Testis (tissue), 3 donors: ENCODE results near the gene MTSS2. TPM values are rescaled to one million over a fixed set of nuclear protein-coding genes. Genes with fewer than 3 reads are reported as not detected.

Experiments
- DNase-seq: peaks from one replicate; pipeline ENCODE4 v3.0.0-alpha.2; 2019
- H3K27ac ChIP-seq, 2 donors: fragments of 200-600 bp; sonication (generic); one replicate each; pipeline ENCODE4 v1.5.1; 2019
- H3K27me3 ChIP-seq: fragments of 200-600 bp; sonication (generic); one replicate; pipeline ENCODE4 v1.5.1; 2019
- H3K36me3 ChIP-seq: fragments of 200-600 bp; sonication (generic); one replicate; pipeline ENCODE4 v1.5.1; 2017; ENCODE audit warnings: low read depth; ENCODE audit errors: missing control alignments
- H3K4me1 ChIP-seq: fragments of 200-600 bp; sonication (generic); one replicate; pipeline ENCODE4 v1.5.1; 2019
- H3K4me3 ChIP-seq, 2 donors: fragments of 200-600 bp; sonication (generic); one replicate each; pipeline ENCODE4 v1.5.1; 2017 to 2019
- H3K9me3 ChIP-seq: fragments of 200-600 bp; sonication (generic); one replicate; pipeline ENCODE4 v1.5.1; 2017
- CTCF ChIP-seq, 3 experiments: fragments of 450-650 bp in 2 of 3; fragments of 200-600 bp in 1 of 3; sonication (generic) in 1 of 3; IDR thresholded peaks; one replicate each; pipeline ENCODE4 v1.5.1; 2016 to 2019; ENCODE audit warnings: antibody characterized with exemption in 3 of 3, mild to moderate bottlenecking in 2 of 3, moderate library complexity in 1 of 3
- POLR2A ChIP-seq: fragments of 450-650 bp; IDR thresholded peaks from one replicate; pipeline ENCODE4 v1.6.1; 2017; ENCODE audit warnings: antibody characterized with exemption, mild to moderate bottlenecking, moderate library complexity
- WGBS, 2 donors: methylation state at CpG; one replicate each; pipeline ENCODE4 v1.1.5; 2018; 5-methylcytosine and 5-hydroxymethylcytosine counted together
- intact Hi-C: fragments of 100-400 bp; cut with DNase I; formaldehyde crosslinking; loops from one replicate; pipeline ENCODE4 v1.15.1; 2023; ENCODE audit warnings: low total_unique reads
- polyA plus RNA-seq: library from polyadenylated mRNA; stranded (reverse); fragments of 350-450 nt; fragmentation: Illumina TruSeq; extraction: RNeasy Lipid Tissue Mini Kit (QIAGEN cat#74804); gene quantifications from one replicate; pipeline ENCODE4 v1.2.3, GENCODE V29; 2014; ENCODE audit warnings: low read depth, low replicate concordance; ENCODE audit not compliant: insufficient read depth
- total RNA-seq, 2 donors: library from RNA; depleted of rRNA; stranded (reverse); fragments of >200 nt; gene quantifications; one replicate each; pipeline ENCODE4 v1.2.3, GENCODE V29; 2016

MTSS2 gene
- total and polyA plus RNA-seq, 3 donors from 2014 or later, result 24.6 to 28.7 (median 25.6) TPM

DNA sequence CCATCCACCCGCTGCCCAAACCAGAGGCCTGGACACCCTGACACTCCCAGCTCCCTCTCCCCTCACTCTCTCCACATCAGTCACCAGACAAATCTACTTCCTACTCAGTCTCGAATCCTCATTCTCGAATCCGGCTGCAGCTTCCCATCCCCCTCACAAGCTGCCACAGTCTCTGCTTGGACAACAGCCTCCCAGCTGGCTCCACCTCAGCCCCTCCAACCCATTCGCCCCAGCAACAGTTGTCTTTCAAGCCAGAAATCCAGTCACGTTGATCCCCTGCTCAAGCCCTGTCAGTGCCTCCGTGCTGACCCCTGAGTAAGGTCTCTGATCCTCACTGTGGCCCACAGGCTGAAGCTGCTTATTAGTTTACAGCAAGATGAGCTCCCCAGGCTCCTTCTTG, 44.2 kb upstream of the MTSS2 start:
- Histone ChIP-seq H3K27ac (no peak overlapping the region), H3K27me3 (no peaks in the 10 kb centered on the region), H3K9me3 (no peaks in the 10 kb centered on the region), H3K36me3 (no peaks in the 10 kb centered on the region), H3K4me1 (peaks cover 18% of the 10 kb centered on the region), H3K4me3 (no peak overlapping the region)
- TF ChIP-seq CTCF (IDR thresholded peaks at IDR 0.05) (no peak), POLR2A (no peak)
- DNase-seq, result no peak
- intact Hi-C loops, result no loop called here
- WGBS, 2 donors, result 89 to 96% methylated on average over 7 of the region's 7 CpGs

DNA sequence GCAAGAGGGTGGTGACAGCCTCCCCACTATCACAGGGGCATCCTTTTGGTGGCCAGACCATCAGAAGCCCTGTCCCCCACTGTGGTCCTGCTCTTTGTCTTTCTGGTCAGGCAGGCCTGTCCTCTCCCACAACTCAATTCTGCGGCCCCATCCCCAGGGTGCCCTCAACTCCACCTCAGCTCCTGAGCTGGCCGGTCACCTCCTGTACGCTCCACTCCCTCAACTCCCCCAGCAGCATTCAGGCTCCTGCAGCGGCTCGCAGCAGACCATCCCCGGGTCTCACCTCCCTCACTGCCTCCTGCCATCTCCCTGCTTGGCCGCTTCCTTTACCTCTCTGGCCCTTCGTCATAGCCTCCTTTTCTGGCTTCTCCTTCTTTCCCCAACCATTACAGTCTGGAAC, 43.4 kb upstream of the MTSS2 start:
- no peak for DNase-seq
- H3K27me3 ChIP-seq, result no peaks in the 10 kb centered on the region
- no peak overlapping the region for H3K4me3 ChIP-seq
- peaks cover 18% of the 10 kb centered on the region for H3K4me1 ChIP-seq
- TF ChIP-seq CTCF (IDR thresholded peaks at IDR 0.05), result no peak
- no peak for TF ChIP-seq POLR2A
- no peak overlapping the region for H3K27ac ChIP-seq
- intact Hi-C loops, result no loop called here
- WGBS, 2 donors, result 94 to 95% methylated on average over 8 of the region's 8 CpGs
- no peaks in the 10 kb centered on the region for H3K36me3 ChIP-seq
- H3K9me3 ChIP-seq, result no peaks in the 10 kb centered on the region

- H3K27me3 ChIP-seq, result no peaks in the 10 kb centered on the region
- H3K36me3 ChIP-seq, result no peaks in the 10 kb centered on the region
- H3K9me3 ChIP-seq, result no peaks in the 10 kb centered on the region
- 84 to 85% methylated on average over 4 to 9 of the region's 9 CpGs for WGBS, 2 donors
- H3K4me1 ChIP-seq, result peaks cover 18% of the 10 kb centered on the region
- intact Hi-C loops, result no loop called here
- no peak for DNase-seq
- H3K27ac ChIP-seq, result no peak overlapping the region
- no peak overlapping the region for H3K4me3 ChIP-seq
- TF ChIP-seq POLR2A (no peak), CTCF (IDR thresholded peaks at IDR 0.05) (no peak)
Observed at GRCh38 chr16:70728150-70728549, 42.3 kb upstream of the MTSS2 start.

- 62 to 72% methylated on average over 9 of the region's 9 CpGs for WGBS, 2 donors
- TF ChIP-seq POLR2A (no peak), CTCF (IDR thresholded peaks at IDR 0.05) (no peak)
- Histone ChIP-seq H3K4me1 (peaks cover 18% of the 10 kb centered on the region), H3K36me3 (no peaks in the 10 kb centered on the region), H3K27ac (no peak overlapping the region), H3K9me3 (no peaks in the 10 kb centered on the region), H3K27me3 (no peaks in the 10 kb centered on the region), H3K4me3 (no peak overlapping the region)
- intact Hi-C loops, result no loop called here
- no peak for DNase-seq
Observed at GRCh38 chr16:70726892-70727361, 41.1 kb upstream of the MTSS2 start.
